ENCODE measurements around the gene CPE. TPM values are rescaled to one million over a fixed set of nuclear protein-coding genes. Genes with fewer than 3 reads are reported as not detected.

Gene CPE
- total RNA-seq, 4 donors from 2014 or later = 126 to 272 (median 201) TPM

DNA sequence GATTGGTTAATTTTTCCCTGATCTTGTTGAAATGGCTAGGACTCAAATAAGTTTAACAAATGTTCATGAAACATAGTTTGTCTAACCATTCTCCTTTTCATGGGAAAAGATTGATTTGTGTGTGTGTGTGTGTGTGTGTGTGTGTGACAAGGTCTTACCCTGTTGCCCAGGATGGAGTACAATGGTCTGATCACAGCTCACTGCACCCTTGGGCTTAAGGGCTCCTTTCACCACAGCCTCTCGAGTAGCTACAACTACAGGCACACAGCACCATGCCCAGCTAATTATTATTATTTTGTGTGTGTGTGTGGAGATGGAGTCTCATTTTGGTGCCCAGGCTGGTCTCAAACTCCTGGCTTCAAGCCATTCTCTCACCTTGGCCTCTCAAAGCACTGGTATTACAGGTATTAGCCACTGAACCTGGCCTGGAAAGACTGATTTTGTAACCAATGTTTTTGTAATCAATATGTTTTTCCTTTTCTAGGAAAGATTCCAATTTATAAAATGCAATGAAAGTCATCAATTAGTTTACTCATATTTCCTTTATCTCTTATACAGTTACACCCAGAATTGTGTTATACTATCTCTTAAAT, 139.3 kb downstream of the CPE start:
- ATAC-seq = no peak
- Histone ChIP-seq H3K36me3 (no peaks in the 10 kb centered on the region), H3K4me1 (peaks cover 0 to 1% (median 0%) of the 10 kb centered on the region in 3 donors), H3K27ac (no peak overlapping the region), H3K27me3 (no peaks in the 10 kb centered on the region), H3K9me3 (no peaks in the 10 kb centered on the region), H3K4me3 (no peak overlapping the region)
- TF ChIP-seq, protein P1, sequence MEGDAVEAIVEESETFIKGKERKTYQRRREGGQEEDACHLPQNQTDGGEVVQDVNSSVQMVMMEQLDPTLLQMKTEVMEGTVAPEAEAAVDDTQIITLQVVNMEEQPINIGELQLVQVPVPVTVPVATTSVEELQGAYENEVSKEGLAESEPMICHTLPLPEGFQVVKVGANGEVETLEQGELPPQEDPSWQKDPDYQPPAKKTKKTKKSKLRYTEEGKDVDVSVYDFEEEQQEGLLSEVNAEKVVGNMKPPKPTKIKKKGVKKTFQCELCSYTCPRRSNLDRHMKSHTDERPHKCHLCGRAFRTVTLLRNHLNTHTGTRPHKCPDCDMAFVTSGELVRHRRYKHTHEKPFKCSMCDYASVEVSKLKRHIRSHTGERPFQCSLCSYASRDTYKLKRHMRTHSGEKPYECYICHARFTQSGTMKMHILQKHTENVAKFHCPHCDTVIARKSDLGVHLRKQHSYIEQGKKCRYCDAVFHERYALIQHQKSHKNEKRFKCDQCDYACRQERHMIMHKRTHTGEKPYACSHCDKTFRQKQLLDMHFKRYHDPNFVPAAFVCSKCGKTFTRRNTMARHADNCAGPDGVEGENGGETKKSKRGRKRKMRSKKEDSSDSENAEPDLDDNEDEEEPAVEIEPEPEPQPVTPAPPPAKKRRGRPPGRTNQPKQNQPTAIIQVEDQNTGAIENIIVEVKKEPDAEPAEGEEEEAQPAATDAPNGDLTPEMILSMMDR (IDR thresholded peaks at IDR 0.05) = no peak
- no peak for TF ChIP-seq POLR2AphosphoS5 (IDR thresholded peaks at IDR 0.05)
- no peak for TF ChIP-seq EP300 (IDR thresholded peaks at IDR 0.05)
- TF ChIP-seq POLR2A (IDR thresholded peaks at IDR 0.05) = no peak
- whole genome bisulfite sequencing, 2 donors (ENCODE audit: low coverage in 1 of 2) = 71% methylated on average over 1 of the region's 1 CpG; no CpG with 5 or more reads in 1 of the 2 donors

DNA sequence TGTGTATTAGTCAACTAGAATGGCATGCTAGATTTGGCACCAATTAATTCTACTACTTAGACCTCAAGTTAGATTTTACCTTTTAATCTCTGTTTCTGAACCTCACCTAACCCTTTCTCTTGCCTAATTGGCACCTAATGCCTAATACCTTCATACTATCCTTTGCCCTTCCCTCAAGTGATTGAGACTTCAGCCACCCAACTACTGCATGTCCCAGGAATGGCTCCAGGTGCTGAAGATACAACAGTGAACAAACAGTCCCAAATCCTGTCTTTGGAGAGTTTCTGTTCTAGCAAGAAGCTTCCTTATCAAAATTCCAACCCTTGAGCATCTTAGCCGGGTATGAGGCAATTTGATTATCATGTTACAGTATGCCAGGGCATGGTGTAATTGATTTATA, 139.9 kb downstream of the CPE start:
- ATAC-seq = no peak
- 100% methylated on average over 1 of the region's 1 CpG; no CpG with 5 or more reads in 1 of the 2 donors for WGBS, 2 donors (ENCODE audit: low coverage in 1 of 2)
- TF ChIP-seq, protein P1 (IDR thresholded peaks at IDR 0.05) = no peak
- TF ChIP-seq POLR2A (IDR thresholded peaks at IDR 0.05) (no peak), EP300 (IDR thresholded peaks at IDR 0.05) (no peak), POLR2AphosphoS5 (IDR thresholded peaks at IDR 0.05) (no peak)

DNA sequence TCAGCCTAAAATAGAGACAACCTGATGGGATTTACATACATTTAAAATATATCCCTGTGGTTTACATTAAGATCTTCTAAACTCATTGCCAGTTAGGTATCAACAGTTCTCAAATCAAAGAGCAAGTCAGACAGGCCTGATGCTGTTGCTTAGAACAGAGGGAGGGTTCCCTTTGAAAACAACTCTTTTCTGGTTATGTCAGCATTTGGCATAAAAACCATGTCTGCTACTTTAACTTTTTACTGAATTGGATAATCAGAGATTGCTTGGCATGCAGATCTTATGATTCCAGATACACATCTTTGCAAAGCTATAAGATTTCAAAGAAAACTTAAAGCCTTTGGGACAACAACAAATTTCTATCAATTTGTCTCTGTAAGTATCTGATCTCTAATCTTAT, 140.8 kb downstream of the CPE start:
- Histone ChIP-seq H3K4me3 (no peak overlapping the region), H3K9me3 (no peaks in the 10 kb centered on the region), H3K27me3 (no peaks in the 10 kb centered on the region), H3K27ac (no peak overlapping the region), H3K4me1 (no peaks in the 10 kb centered on the region), H3K36me3 (no peaks in the 10 kb centered on the region)
- no peak for ATAC-seq
- TF ChIP-seq EP300 (IDR thresholded peaks at IDR 0.05) (no peak), POLR2AphosphoS5 (IDR thresholded peaks at IDR 0.05) (no peak), POLR2A (IDR thresholded peaks at IDR 0.05) (no peak)
- TF ChIP-seq, protein P1 (IDR thresholded peaks at IDR 0.05) = no peak

More for the DNA sequence above, 139.9 kb downstream of the CPE start:
- Histone ChIP-seq H3K27ac (no peak overlapping the region), H3K4me3 (no peak overlapping the region), H3K4me1 (no peaks in the 10 kb centered on the region), H3K36me3 (no peaks in the 10 kb centered on the region), H3K9me3 (no peaks in the 10 kb centered on the region), H3K27me3 (no peaks in the 10 kb centered on the region)

DNA sequence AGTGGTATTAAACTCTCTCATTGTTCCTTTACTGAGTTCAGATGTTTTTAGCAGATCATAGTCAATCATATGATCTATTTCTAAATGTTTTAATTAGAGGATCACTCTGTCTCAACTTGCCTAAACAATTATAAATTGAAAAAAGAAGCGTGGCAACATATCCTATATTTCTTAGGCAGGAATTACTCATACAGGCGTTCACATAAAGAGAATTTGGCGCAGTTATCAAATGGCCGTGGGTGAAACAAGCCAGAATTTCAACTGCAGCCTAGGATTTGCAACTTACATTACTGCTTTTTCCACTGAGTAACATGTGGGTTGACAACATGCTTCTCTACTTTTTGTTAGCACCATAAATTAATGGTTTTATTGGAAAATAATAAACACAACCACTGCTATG, 141.3 kb downstream of the CPE start:
- no peak for TF ChIP-seq EP300 (IDR thresholded peaks at IDR 0.05)
- no peak for TF ChIP-seq POLR2A (IDR thresholded peaks at IDR 0.05)
- TF ChIP-seq POLR2AphosphoS5 (IDR thresholded peaks at IDR 0.05) = no peak
- TF ChIP-seq, protein P1 (IDR thresholded peaks at IDR 0.05) = no peak
- Histone ChIP-seq H3K36me3 (no peaks in the 10 kb centered on the region), H3K27me3 (no peaks in the 10 kb centered on the region), H3K4me1 (no peaks in the 10 kb centered on the region), H3K27ac (no peak overlapping the region), H3K9me3 (no peaks in the 10 kb centered on the region), H3K4me3 (no peak overlapping the region)
- WGBS, 2 donors (ENCODE audit: low coverage in 1 of 2) = 47 to 65% methylated on average over 4 of the region's 4 CpGs
- ATAC-seq = no peak

DNA sequence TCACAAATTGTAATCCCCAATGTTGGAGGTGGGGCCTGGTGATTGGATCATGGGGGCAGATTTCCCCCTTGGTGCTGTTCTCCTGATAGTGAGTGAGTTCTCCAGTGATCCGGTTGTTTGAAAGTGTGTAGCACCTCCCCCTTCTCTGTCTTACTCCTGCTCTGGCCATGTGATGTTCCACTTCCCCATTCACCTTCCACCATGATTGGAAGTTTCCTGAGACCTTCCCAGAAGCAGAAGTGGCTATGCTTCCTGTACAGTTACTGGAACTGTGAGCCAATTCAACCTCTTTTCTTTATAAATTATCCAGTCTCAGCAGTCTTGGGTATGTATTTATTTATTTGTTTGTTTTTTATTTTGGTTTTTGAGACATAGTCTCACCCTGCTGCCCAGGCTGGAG, 143.2 kb downstream of the CPE start:
- H3K27me3 ChIP-seq = no peaks in the 10 kb centered on the region
- no peak overlapping the region for H3K27ac ChIP-seq
- H3K36me3 ChIP-seq = no peaks in the 10 kb centered on the region
- no peak overlapping the region for H3K4me3 ChIP-seq
- TF ChIP-seq EP300 (IDR thresholded peaks at IDR 0.05) (no peak), POLR2A (IDR thresholded peaks at IDR 0.05) (no peak), POLR2AphosphoS5 (IDR thresholded peaks at IDR 0.05) (no peak)
- TF ChIP-seq, protein P1 (IDR thresholded peaks at IDR 0.05) = no peak
- H3K9me3 ChIP-seq = no peaks in the 10 kb centered on the region
- no peak for ATAC-seq
- whole genome bisulfite sequencing, 2 donors (ENCODE audit: low coverage in 1 of 2) = 88 to 100% methylated on average over 1 of the region's 1 CpG
- no peaks in the 10 kb centered on the region for H3K4me1 ChIP-seq
